Subcutaneous abdominal adipose tissue (tissue), 5 donors: Measurements from ENCODE around the gene VPS52.

ENCODE experiments used
- H3K27ac ChIP-seq: one replicate; pipeline ENCODE4 v1.7.0; 2013; ENCODE audit warnings: low read depth, mild to moderate bottlenecking, inconsistent platforms, low read length, moderate library complexity
- H3K27me3 ChIP-seq, 5 donors: one replicate each; pipeline ENCODE4 v1.7.0; 2013; ENCODE audit warnings: low read length in 5 of 5, inconsistent platforms in 1 of 5; ENCODE audit not compliant: control insufficient read depth in 5 of 5, insufficient read depth in 4 of 5
- H3K36me3 ChIP-seq, 5 donors: one replicate each; pipeline ENCODE4 v1.7.0; 2013; ENCODE audit warnings: low read length in 5 of 5; ENCODE audit not compliant: control insufficient read depth in 5 of 5, insufficient read depth in 5 of 5
- H3K4me1 ChIP-seq, 5 donors: one replicate each; pipeline ENCODE4 v1.7.0; 2013; ENCODE audit warnings: low read length in 5 of 5, mild to moderate bottlenecking in 3 of 5, moderate library complexity in 1 of 5; ENCODE audit not compliant: control insufficient read depth in 5 of 5, insufficient read depth in 5 of 5
- H3K4me3 ChIP-seq, 5 donors: one replicate each; pipeline ENCODE4 v1.7.0; 2013; ENCODE audit warnings: low read length in 5 of 5, low read depth in 1 of 5
- H3K9ac ChIP-seq, 5 donors: one replicate each; pipeline ENCODE4 v1.7.0; 2013; ENCODE audit warnings: low read length in 5 of 5, mild to moderate bottlenecking in 4 of 5, moderate library complexity in 3 of 5
- H3K9me3 ChIP-seq, 5 donors: one replicate each; pipeline ENCODE4 v1.7.0; 2013; ENCODE audit warnings: low read length in 5 of 5; ENCODE audit not compliant: control insufficient read depth in 5 of 5
- donor health status: healthy.
- donor health status: healthy.
- donor health status: healthy.
- donor health status: healthy.
- donor health status: healthy.

Gene VPS52

DNA sequence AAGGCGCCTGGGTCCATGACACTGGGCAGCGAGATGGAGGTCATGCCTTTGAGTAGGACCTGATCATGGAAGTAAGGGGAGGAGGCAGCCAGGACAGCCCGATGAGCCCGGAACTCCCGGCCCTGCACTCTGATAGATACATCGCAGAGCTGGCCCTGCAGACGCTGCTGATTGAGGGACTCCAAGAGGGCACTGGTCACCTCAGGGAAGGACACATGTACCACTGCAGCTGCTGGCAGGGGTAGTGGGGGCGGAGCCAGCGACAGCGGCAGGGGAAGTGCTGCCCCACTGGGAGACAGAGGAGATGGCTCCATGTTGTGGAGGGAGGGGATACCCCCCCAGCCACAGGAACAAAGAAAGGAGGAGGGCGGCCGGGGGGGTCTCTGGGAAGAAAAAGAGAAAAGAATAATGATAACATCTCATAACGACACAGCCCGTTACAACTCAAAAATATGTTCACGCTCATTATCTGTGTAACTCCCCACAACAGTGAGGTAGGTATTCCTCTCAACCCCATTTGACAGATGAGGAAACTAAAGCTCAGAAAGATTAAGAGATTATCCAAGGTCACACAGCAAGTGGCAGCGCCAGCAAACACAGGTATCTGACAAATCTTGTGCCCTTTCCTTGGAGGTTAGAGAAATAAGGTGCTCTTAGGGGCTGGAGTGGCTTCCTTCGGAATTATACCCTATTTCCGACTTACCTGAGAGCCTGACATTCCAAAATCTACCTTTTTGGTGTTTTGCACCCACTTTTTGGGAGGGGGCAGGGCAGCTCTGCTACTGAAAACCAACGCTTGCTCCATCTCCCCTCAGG lies 45.1 kb upstream of the VPS52 start:
- H3K36me3 ChIP-seq, result peaks cover 0 to 34% (median 30%) of the 10 kb centered on the region in 5 donors
- no peak overlapping the region for H3K9ac ChIP-seq
- no peaks in the 10 kb centered on the region for H3K9me3 ChIP-seq
- H3K27ac ChIP-seq, result peak overlapping the region; percentile 96
- H3K27me3 ChIP-seq, result no peaks in the 10 kb centered on the region
- H3K4me3 ChIP-seq, result peak overlapping the region; percentile 51 to 62 (median 52)
- peaks cover 21 to 81% (median 76%) of the 10 kb centered on the region in 5 donors for H3K4me1 ChIP-seq

DNA sequence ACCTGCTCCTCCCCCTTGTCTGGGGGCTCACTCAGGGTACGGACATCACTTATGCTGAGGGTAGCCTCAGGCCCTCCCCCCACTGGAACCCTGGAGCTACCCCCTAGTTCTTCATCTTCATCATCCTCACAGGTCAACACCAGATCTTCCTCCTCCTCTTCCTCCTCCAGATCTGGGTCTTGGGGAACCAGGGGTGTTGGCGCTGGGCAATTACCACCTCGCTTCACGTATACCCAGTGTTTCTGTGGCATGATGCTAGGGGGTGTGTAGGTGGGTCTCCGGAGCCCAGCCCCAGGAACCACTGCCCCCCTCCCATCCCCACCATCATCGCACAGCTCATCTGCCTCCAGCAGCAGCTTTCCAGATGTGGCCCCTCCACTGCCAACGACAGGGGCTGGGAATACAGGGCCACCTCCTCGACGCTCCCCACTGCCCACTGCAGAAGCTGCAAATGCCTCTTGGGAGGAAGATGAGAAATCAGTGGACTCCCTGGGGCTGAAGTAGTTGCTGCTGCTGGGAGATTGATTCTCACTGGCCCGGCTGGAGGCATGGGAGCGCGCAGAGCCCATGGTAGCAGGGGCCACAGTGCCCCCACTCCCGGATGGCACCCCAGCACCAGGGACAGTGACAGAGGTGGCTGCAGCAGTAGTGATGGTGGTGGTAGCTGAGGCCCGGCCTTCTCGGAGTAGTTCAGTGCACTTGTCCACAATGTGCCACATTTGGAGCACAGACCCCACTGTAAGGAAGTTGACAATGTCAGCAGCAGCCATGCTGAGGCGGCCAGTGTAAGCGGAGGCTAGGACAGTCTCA lies 44.3 kb upstream of the VPS52 start:
- Histone ChIP-seq H3K9ac (no peak overlapping the region), H3K27ac (peak overlapping the region; percentile 96)

DNA sequence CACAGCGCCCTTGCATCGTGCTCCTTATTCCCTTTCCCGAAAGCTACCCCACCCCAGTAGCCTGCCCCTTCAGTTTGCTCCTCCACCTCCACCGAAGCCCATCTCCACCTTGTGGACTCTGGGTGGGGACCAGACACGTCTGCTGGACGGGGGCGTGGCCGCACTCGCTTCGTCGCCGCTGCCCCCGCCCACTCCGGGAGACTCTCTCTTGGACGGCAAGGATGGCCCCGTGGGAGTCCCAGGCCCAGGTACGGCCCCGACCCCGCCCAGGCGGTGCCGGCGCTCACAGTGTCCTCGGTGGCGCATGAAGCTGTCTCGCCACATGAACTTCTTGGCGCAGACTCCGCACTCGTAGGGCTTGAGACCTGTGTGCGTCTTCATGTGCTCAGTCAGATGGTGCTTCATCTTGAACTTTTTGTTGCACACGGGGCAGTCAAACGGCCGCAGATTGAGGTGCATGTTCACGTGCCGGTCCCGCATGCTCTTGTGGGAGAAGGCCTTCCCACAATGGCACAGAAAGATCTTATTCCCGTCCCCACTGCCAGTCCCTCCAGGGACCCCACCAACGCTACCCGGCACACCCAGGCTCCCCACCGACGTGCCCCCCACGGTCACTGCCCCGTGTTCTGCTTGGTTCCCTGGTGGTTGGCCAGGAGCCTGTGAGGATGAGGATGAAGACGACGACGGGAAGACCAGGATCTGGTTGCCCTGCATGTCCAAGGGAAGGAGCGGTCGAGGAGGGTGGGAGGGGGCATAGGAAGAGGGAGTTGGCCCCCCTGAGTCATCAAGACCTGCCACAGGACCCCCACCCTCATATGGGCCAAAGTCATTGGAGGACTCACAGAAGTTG lies 43.5 kb upstream of the VPS52 start:
- H3K4me3 ChIP-seq, result peak overlapping the region; percentile 92 to 99 (median 94)
- H3K36me3 ChIP-seq, result peaks cover 0 to 28% (median 21%) of the 10 kb centered on the region in 5 donors
- H3K9ac ChIP-seq, result peak overlapping the region in 1 of 5 donors; percentile 51
- no peaks in the 10 kb centered on the region for H3K27me3 ChIP-seq
- H3K9me3 ChIP-seq, result no peaks in the 10 kb centered on the region
- peaks cover 17 to 67% (median 64%) of the 10 kb centered on the region in 5 donors for H3K4me1 ChIP-seq
- peak overlapping the region; percentile 96 for H3K27ac ChIP-seq

More for the DNA sequence above, 44.3 kb upstream of the VPS52 start:
- Histone ChIP-seq H3K9me3 (no peaks in the 10 kb centered on the region), H3K4me1 (peaks cover 21 to 75% (median 72%) of the 10 kb centered on the region in 5 donors), H3K36me3 (peaks cover 0 to 32% (median 28%) of the 10 kb centered on the region in 5 donors), H3K4me3 (no peak overlapping the region), H3K27me3 (no peaks in the 10 kb centered on the region)

DNA sequence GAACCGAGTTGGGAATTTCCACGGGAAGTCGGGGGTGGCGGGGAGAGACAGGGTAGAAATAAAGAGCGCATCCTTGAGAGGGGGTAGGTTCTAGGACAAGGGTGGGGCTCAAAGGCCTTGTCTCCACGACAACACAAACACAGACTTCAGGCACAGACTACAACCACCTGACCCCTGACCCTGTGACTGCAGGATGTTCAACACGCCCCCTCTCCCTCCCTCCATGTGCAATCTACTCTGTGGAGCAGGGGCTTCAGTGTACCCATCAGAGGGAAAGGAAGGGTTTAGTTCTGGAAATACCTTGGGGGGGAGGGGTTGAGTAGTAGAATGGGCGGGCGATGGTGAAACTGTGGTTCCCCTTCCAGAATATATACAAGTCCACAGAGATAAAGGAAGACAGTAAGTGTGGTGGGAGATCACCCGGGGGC lies 42.9 kb upstream of the VPS52 start:
- Histone ChIP-seq H3K27me3 (no peaks in the 10 kb centered on the region), H3K9me3 (no peaks in the 10 kb centered on the region), H3K36me3 (peaks cover 0 to 22% (median 14%) of the 10 kb centered on the region in 5 donors), H3K27ac (peak overlapping the region; percentile 96), H3K9ac (peak overlapping the region in 3 of 5 donors; percentile 51 to 97 (median 56)), H3K4me1 (peaks cover 13 to 62% (median 58%) of the 10 kb centered on the region in 5 donors), H3K4me3 (peak overlapping the region; percentile 92 to 99 (median 94))

DNA sequence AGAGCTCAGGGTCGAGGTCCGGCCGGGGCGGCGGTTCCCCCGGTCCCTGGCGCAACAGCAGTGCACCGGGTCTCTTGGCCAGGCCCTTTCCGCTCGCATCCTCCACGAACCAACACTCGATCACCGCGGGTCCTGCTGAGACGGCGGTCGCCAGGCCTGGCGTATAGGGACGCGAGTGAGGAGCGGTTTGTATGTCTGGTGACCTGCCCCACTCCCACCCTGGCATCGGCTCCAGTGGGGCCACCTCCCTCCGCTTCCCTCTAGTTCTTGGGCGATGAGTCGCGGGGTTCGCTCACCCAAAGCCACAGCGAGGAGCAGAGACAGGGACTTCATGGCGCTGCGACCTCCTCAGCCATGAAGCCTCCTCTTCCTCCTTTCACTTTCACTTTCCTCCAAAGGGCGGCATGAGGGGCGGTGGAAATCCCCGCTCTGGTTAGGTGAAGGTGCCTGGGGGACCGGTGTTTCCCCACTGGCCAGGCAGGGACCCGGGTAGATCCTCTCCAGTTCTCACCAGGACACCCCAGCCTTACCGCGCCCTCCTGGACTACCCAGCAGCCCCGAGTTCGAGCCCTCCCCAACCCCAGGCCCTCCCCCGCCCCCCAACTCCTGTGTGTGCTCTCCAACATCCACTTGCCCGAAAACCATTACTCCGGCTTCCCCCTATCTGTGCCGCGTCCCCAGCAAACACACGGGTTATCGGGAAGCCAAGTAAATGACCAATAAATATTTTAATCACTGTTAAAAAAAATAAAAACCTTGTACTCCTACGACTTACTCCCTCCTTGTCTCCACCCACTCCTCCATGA lies 42.2 kb upstream of the VPS52 start, which contains the start of gene TAPBP:
Gene TAPBP, minus strand, starts transcription at position 370 of the 806 bp plus-strand sequence. Its CDS starts 37 bp downstream, at position 333.
- Histone ChIP-seq H3K9ac (peak within 1 kb of the TSS; percentile 87 to 100 (median 94)), H3K4me3 (peak within 1 kb of the TSS; percentile 92 to 99 (median 94)), H3K9me3 (no peaks in the 10 kb centered on the region), H3K27me3 (no peaks in the 10 kb centered on the region), H3K4me1 (peaks cover 13 to 57% (median 53%) of the 10 kb centered on the region in 5 donors), H3K27ac (peak within 1 kb of the TSS; percentile 96), H3K36me3 (peaks cover 0 to 16% (median 8%) of the 10 kb centered on the region in 5 donors)

DNA sequence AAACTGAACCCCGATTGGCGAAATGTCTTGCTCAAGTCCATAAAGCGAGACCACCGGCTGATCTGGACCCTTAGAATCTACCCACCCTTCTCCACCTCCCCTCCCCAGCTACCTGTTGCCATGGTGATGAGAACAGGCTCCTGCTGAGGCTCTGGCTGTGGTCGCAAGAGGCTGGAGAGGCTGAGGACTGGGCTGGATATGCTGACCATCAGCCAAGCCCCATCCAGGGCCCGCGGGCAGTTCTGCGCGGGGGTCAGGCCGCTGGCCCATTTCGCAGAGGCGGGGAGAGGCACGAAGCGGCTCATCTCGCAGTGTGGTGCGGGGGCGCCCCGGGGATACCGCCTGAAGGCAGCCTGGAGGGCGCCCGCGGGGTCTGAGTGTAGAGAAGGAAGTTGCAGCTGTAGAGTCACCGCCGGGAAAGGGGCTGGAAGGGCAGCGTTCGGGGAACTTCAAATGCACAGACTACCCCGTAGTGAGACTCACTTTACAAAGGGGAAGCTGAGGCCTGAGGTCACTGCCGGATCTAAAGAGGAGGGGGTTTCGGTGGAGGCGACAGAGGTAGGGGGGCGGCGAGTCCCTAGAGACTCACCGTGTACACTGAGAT lies 41.5 kb upstream of the VPS52 start:
- H3K9ac ChIP-seq, result peak overlapping the region; percentile 87 to 100 (median 94)
- peaks cover 0 to 15% (median 9%) of the 10 kb centered on the region in 5 donors for H3K36me3 ChIP-seq
- H3K4me1 ChIP-seq, result peaks cover 13 to 50% (median 46%) of the 10 kb centered on the region in 5 donors
- H3K27ac ChIP-seq, result peak overlapping the region; percentile 96
- no peaks in the 10 kb centered on the region for H3K27me3 ChIP-seq
- no peaks in the 10 kb centered on the region for H3K9me3 ChIP-seq
- peak overlapping the region; percentile 92 to 99 (median 94) for H3K4me3 ChIP-seq

DNA sequence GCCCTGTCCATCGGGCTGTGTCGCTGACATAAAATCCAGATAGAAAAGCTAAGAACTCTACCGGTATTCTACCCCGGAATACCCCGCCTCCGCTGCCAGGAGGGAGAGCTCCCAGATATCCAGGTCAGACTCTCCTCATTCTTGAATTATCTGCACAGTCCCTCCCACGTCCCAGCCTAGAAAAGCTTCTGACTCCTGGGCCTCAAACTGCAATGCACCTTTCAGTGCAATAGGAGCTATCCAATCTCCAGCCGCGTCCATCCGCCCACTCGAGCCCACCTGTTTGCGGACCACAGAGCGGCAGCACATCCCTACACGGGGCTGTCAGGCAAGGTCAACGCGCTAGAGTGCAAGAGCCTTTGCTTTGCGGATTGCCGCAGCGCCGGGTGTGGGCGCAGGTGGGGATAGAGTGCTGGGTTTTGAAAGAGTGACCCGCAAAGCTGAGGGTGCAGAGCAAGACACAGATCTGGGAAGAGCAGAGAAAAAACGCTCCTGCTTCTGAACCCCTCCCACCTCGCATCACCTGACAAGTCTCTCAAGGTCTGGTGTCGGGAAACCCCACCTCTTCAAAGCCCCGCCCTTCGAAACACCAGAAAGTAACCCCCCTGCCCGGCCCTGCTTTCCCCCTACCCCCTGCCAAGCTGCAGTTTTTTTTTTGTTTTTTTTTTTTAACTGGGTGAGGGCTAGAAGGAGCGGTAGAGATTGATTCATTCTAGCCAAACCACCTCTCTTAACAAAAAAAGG lies 40.9 kb upstream of the VPS52 start:
- Histone ChIP-seq H3K4me1 (peaks cover 10 to 48% (median 44%) of the 10 kb centered on the region in 5 donors), H3K36me3 (peaks cover 0 to 15% (median 10%) of the 10 kb centered on the region in 5 donors), H3K27me3 (no peaks in the 10 kb centered on the region), H3K9ac (peak overlapping the region; percentile 87 to 100 (median 94)), H3K4me3 (peak overlapping the region; percentile 92 to 99 (median 94)), H3K9me3 (no peaks in the 10 kb centered on the region), H3K27ac (peak overlapping the region; percentile 96)

DNA sequence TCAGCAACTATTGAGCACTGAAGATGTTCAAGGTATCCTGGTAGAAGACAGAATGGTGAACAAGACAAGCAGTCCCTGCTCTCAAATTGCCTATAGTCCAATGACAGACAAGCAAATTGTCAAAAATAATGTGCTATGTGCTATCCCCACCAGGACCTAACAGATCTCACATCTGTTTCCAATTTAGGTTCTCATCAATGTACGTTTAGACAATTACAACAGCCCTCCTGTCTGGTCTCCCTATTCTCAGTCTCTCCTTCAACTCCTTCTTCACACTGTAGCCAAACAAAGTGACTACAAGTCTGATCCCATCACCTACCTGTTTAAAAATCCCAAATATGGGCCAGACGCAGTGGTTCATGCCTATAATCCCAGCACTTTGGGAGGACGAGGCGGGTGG lies 34.7 kb upstream of the VPS52 start:
- Histone ChIP-seq H3K9ac (no peak overlapping the region), H3K36me3 (peaks cover 0 to 38% (median 30%) of the 10 kb centered on the region in 5 donors), H3K27me3 (no peaks in the 10 kb centered on the region), H3K27ac (no peak overlapping the region), H3K9me3 (no peaks in the 10 kb centered on the region), H3K4me3 (no peak overlapping the region), H3K4me1 (peaks cover 0 to 14% (median 4%) of the 10 kb centered on the region in 5 donors)
